A549 (cell line): ENCODE data around the gene NPIPB8. TPM values are rescaled to one million over a fixed set of nuclear protein-coding genes. Genes with fewer than 3 reads are reported as not detected.
"Not testable (repeated sequence)": the region's sequence is repeated elsewhere in the genome, so short reads cannot be mapped to it uniquely, and the experiment has no call there.

ENCODE experiments used
- ATAC-seq, 2 experiments: fragments of 200-7000 bp in 1 of 2; fragments of >200 bp in 1 of 2; cut with Nextera tagmentation in 1 of 2; cut with Tn5 transposase in 1 of 2; 3 replicates each; pipeline versions ENCODE4 v1.8.0 to v1.9.1; 2018 to 2020; ENCODE audit warnings: mild to moderate bottlenecking in 1 of 2, moderate library complexity in 1 of 2
- CTCF ChIA-PET: fragments of 300-600 bp; sonication (Branson Sonifier 250); formaldehyde crosslinking; extraction: SDS; loops from one replicate; lab custom pipeline; 2021; ENCODE audit warnings: antibody characterized with exemption, inconsistent platforms; lab: Yijun Ruan, JAX
- POLR2A ChIA-PET: fragments of 350-600 bp; formaldehyde crosslinking; extraction: SDS; loops from one replicate; lab custom pipeline; 2021; ENCODE audit warnings: antibody characterized with exemption, inconsistent platforms; lab: Yijun Ruan, JAX
- DNase-seq, 2 experiments: peaks; one replicate each; pipeline versions ENCODE4 v3.0.0 to v3.0.0-alpha.2; 2011 to 2016; ENCODE audit warnings: low read depth in 1 of 2, low spot score in 1 of 2
- FAIRE-seq: peaks from 2 replicates; lab custom pipeline; 2011; peaks lifted over from hg19 to GRCh38; lab: Jason Lieb, UNC
- H3K27ac ChIP-seq, 2 experiments: fragments of >200 bp; sonication (Bioruptor Twin); formaldehyde crosslinking; 3 replicates each; pipeline ENCODE4 v1.5.1; 2016 to 2017
- H3K4me1 ChIP-seq: fragments of >200 bp; sonication (Bioruptor Twin); formaldehyde crosslinking; 3 replicates; pipeline ENCODE4 v1.6.1; 2016
- H3K4me2 ChIP-seq: fragments of >200 bp; sonication (Bioruptor Twin); formaldehyde crosslinking; 3 replicates; pipeline ENCODE4 v1.6.1; 2016
- H3K4me3 ChIP-seq: fragments of >200 bp; sonication (Bioruptor Twin); formaldehyde crosslinking; 3 replicates; pipeline ENCODE4 v1.5.1; 2016
- H3K9me3 ChIP-seq: fragments of >200 bp; sonication (Bioruptor Twin); formaldehyde crosslinking; 3 replicates; pipeline ENCODE4 v1.6.1; 2016
- CBX2 ChIP-seq: fragments of 200-600 bp; sonication (generic); IDR thresholded peaks from 2 replicates; pipeline ENCODE4 v1.6.1; 2016; ENCODE audit warnings: low read depth, mild to moderate bottlenecking, borderline replicate concordance
- CHD2 ChIP-seq: fragments of 150-350 bp; IDR thresholded peaks from 2 replicates; pipeline ENCODE4 v1.6.1; 2014; ENCODE audit warnings: low read length; ENCODE audit not compliant: partially characterized antibody
- EHF ChIP-seq: fragments of 250-450 bp; sonication (Bioruptor Pico); IDR thresholded peaks from 2 replicates; pipeline ENCODE4 v1.5.0; 2020; ENCODE audit warnings: mild to moderate bottlenecking
- EP300 ChIP-seq, 2 experiments: fragments of >200 bp; sonication (Bioruptor Twin); formaldehyde crosslinking; IDR thresholded peaks; 2 replicates in 1 of 2; 3 replicates in 1 of 2; pipeline ENCODE4 v1.6.1; 2016 to 2017
- ESRRA ChIP-seq: fragments of 150-350 bp; IDR thresholded peaks from 2 replicates; pipeline ENCODE4 v1.6.1; 2014; ENCODE audit warnings: mild to moderate bottlenecking, low read length, borderline replicate concordance
- FOXS1 ChIP-seq: fragments of 250-450 bp; sonication (Bioruptor Pico); IDR thresholded peaks from 2 replicates; pipeline ENCODE4 v1.5.0; 2020; ENCODE audit warnings: mild to moderate bottlenecking, moderate library complexity
- GATA3 ChIP-seq: IDR thresholded peaks from 2 replicates; pipeline ENCODE4 v1.6.1; 2012; ENCODE audit warnings: borderline replicate concordance
- HEYL ChIP-seq: fragments of 250-450 bp; sonication (Bioruptor Pico); IDR thresholded peaks from 2 replicates; pipeline ENCODE4 v1.8.0; 2021; ENCODE audit warnings: mild to moderate bottlenecking, moderate library complexity
- HOXA7 ChIP-seq: fragments of 250-450 bp; sonication (Bioruptor Pico); IDR thresholded peaks from 2 replicates; pipeline ENCODE4 v1.5.0; 2020; ENCODE audit warnings: mild to moderate bottlenecking, moderate library complexity
- HOXB13 ChIP-seq: fragments of 250-450 bp; sonication (Bioruptor Pico); IDR thresholded peaks from 2 replicates; pipeline ENCODE4 v1.5.0; 2020; ENCODE audit warnings: low read depth, mild to moderate bottlenecking, moderate library complexity
- MAX ChIP-seq: IDR thresholded peaks from 2 replicates; pipeline ENCODE4 v1.6.1; 2012
- MAZ ChIP-seq: fragments of 150-350 bp; IDR thresholded peaks from 2 replicates; pipeline ENCODE4 v1.6.1; 2014; ENCODE audit warnings: antibody characterized with exemption, low read depth, low read length, borderline replicate concordance
- PHF8 ChIP-seq: fragments of 200-600 bp; sonication (generic); IDR thresholded peaks from 2 replicates; pipeline ENCODE4 v1.6.1; 2016; ENCODE audit warnings: low read depth, mild to moderate bottlenecking, antibody characterized with exemption, moderate library complexity, borderline replicate concordance
- RARB ChIP-seq: fragments of 250-450 bp; sonication (Bioruptor Pico); IDR thresholded peaks from 2 replicates; pipeline ENCODE4 v1.8.0; 2021; ENCODE audit warnings: mild to moderate bottlenecking, moderate library complexity
- REST ChIP-seq: fragments of 200-600 bp; sonication (generic); IDR thresholded peaks from 2 replicates; pipeline ENCODE4 v1.6.1; 2016; ENCODE audit warnings: antibody characterized with exemption, mild to moderate bottlenecking, moderate library complexity
- TFCP2L1 ChIP-seq: fragments of 250-450 bp; sonication (Bioruptor Pico); IDR thresholded peaks from 2 replicates; pipeline ENCODE4 v1.5.0; 2021; ENCODE audit warnings: mild to moderate bottlenecking
- ZSCAN20 ChIP-seq: fragments of 250-450 bp; sonication (Bioruptor Pico); IDR thresholded peaks from 2 replicates; pipeline ENCODE4 v1.8.0; 2022; ENCODE audit warnings: mild to moderate bottlenecking, moderate library complexity
- WGBS: methylation state at CpG from one replicate; pipeline ENCODE4 v1.1.6; 2017; ENCODE audit errors: missing lambda C conversion rate; 5-methylcytosine and 5-hydroxymethylcytosine counted together
- polyA plus RNA-seq, 4 experiments: library from polyadenylated mRNA; depleted of rRNA in 3 of 4; stranded (reverse); fragments of >200 nt; fragmentation: RNase III in 1 of 4; extraction: RNeasy Plus Mini Kit Qiagen cat#74134 plus additional on column Dnase treatment in 1 of 4; gene quantifications; 2 replicates in 3 of 4; 3 replicates in 1 of 4; pipeline ENCODE4 v1.2.3, GENCODE V29; 2011 to 2017
- TF ChIP-seq, protein P1 (sequence below): fragments of 250-450 bp; sonication (Bioruptor Pico); IDR thresholded peaks from 2 replicates; pipeline ENCODE4 v1.5.0; 2021; ENCODE audit warnings: mild to moderate bottlenecking, moderate library complexity, borderline replicate concordance
- TF ChIP-seq, protein P2 (sequence below): IDR thresholded peaks from 2 replicates; pipeline ENCODE4 v1.6.1; 2012; ENCODE audit warnings: low read depth, borderline replicate concordance

The NPIPB8 gene
- polyA plus RNA-seq, 2 of the 4 experiments (the other 2 are of a cell fraction), result 0.98 to 1.0 TPM

DNA sequence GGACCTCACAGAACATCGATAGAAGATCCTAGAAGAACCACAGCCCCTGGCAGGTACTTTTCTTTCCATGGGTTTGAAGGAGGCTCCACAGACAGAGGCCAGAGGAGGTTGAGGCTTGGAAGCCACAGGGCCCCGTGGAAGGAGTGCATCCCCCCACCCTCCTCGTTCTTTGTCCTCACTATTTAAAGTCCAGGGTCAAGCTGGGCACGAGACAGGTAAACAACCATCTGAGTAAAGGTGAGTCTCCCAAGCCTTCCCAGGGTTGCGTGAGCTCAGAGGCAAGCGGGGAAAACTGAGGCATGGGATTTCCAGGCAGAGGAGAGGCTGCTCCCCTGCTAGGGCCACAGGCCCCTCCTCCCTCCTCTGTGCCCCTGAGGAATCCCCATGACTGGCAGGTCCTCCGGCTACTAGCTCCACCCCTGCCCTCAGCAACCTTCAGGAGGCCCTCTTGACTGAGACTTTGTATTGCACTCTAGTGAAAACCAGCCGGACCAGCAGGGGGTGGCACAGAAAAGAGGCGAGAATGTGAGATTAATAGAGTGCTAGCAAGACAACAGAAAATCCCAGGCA is 40.1 kb upstream of the NPIPB8 start:
- 76% methylated on average over 9 of the region's 9 CpGs for whole genome bisulfite sequencing
- Histone ChIP-seq H3K4me2 (no peak overlapping the region), H3K4me3 (no peak overlapping the region), H3K4me1 (peaks cover 7% of the 10 kb centered on the region; the same call in 2 of the 3 replicates), H3K9me3 (no peaks in the 10 kb centered on the region), H3K27ac (no peak overlapping the region)
- ChIA-PET CTCF (interaction anchor here (0.9 to 1.3 kb wide), 2 partner anchors 18 to 320 kb away, joined by 3 to 6 read pairs; no protein-coding TSS in a partner anchor), POLR2A (no interaction called here)
- TF ChIP-seq PHF8 (no peak), TFCP2L1 (CRISPR knock-in tag) (no peak), RARB (CRISPR knock-in tag) (no peak), MAX (no peak), HOXB13 (no peak), HOXA7 (CRISPR knock-in tag) (no peak), CHD2 (no peak), ESRRA (no peak), GATA3 (no peak), MAZ (no peak), CBX2 (no peak), EHF (CRISPR knock-in tag) (no peak), EP300 (IDR thresholded peaks at IDR 0.05) (no peak), HEYL (no peak), REST (no peak), ZSCAN20 (CRISPR knock-in tag) (no peak), FOXS1 (CRISPR knock-in tag) (no peak)
- TF ChIP-seq, protein P1, sequence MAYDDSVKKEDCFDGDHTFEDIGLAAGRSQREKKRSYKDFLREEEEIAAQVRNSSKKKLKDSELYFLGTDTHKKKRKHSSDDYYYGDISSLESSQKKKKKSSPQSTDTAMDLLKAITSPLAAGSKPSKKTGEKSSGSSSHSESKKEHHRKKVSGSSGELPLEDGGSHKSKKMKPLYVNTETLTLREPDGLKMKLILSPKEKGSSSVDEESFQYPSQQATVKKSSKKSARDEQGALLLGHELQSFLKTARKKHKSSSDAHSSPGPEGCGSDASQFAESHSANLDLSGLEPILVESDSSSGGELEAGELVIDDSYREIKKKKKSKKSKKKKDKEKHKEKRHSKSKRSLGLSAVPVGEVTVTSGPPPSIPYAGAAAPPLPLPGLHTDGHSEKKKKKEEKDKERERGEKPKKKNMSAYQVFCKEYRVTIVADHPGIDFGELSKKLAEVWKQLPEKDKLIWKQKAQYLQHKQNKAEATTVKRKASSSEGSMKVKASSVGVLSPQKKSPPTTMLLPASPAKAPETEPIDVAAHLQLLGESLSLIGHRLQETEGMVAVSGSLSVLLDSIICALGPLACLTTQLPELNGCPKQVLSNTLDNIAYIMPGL, result no peak
- TF ChIP-seq, protein P2, sequence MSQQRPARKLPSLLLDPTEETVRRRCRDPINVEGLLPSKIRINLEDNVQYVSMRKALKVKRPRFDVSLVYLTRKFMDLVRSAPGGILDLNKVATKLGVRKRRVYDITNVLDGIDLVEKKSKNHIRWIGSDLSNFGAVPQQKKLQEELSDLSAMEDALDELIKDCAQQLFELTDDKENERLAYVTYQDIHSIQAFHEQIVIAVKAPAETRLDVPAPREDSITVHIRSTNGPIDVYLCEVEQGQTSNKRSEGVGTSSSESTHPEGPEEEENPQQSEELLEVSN, result no peak
- peak in 1 of 2 experiments; percentile 30; a peak in 2 of 6 replicates for ATAC-seq
- DNase-seq, result peak in 1 of 2 experiments; percentile 16
- FAIRE-seq, result no peak

DNA sequence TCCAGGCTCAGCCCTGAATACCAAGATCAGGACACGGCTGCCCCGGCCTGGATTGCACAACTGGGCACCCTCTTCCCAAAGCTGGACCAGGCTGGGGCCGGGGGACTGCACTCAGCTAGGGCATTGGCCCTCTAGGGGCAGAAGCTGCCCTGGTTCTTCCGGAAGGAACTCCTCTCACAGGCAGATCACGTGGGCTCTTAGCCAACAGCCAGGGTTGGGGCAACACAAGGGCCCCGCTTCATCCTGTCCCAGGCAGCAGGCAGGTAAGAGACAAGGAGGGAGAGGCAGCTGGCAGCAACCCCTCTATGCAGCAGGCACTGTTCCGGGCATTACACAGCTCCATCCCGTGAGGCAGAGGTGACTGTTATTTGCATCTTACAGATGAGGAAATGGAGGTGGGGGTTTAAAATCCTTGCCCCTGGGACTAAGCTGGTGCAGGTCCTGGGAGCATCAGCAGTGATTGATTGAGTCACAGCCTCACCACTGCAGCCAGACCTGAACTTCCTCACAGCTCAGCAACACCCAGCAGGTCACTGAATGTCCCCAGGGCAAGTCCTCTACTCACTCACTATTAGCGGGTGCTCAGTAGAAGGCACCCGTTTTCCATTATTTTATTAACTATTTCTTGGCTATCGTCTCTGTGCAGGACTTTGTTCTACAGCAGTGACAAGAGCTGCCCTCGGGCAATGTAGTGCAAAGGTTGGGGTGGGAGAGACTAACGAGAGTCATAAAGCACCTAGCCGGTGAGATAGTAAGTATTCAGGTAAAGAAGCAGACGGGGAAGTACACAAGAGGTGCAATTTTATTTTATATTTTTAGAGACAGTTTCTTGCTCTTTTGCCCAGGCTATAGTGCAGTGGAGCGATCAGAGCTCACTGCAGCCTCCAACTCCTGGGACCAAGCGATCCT is 38.2 kb upstream of the NPIPB8 start:
- CTCF ChIA-PET, FAIRE-seq, H3K27ac ChIP-seq, H3K4me3 ChIP-seq, H3K9me3 ChIP-seq, H3K4me1 ChIP-seq, POLR2A ChIA-PET, H3K4me2 ChIP-seq, DNase-seq: not testable (repeated sequence)
- whole genome bisulfite sequencing, result no CpG with 5 or more reads among the region's 17 CpGs
- ATAC-seq, result peak; percentile 55 to 74

DNA sequence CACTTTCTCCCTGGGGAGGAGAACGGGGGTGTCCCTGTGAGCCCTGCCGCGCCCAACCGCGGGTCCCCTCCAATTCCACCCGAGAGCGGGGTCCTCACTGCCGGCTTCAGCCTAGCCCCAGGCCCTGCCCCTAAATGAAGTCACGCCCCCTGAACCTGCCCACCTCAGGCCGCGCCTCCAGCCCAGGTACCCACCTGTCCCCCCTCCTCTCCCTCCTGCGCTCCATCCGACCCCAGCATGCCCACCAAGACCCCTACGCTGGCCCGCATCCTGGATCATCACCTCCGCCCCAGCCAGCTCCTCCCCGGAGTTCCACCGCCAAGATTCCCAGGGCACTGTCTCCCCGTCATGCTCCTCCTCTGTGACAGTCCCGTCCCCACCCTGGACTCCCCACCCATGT is 36.9 kb upstream of the NPIPB8 start:
- WGBS, result 83% methylated on average over 10 of the region's 20 CpGs
- FAIRE-seq, result not testable (repeated sequence)

GRCh38 chr16:28601589-28601988 is 36.3 kb upstream of the NPIPB8 start:
- H3K4me1 ChIP-seq, H3K27ac ChIP-seq, POLR2A ChIA-PET, CTCF ChIA-PET, H3K4me3 ChIP-seq, H3K9me3 ChIP-seq, H3K4me2 ChIP-seq, FAIRE-seq, ATAC-seq, DNase-seq: not testable (repeated sequence)
- WGBS, result 90% methylated on average over 11 of the region's 13 CpGs

More for the DNA sequence above, 36.9 kb upstream of the NPIPB8 start:
- H3K9me3 ChIP-seq, H3K4me1 ChIP-seq, H3K27ac ChIP-seq, H3K4me2 ChIP-seq, POLR2A ChIA-PET, ATAC-seq, H3K4me3 ChIP-seq, CTCF ChIA-PET, DNase-seq: not testable (repeated sequence)

- H3K27ac ChIP-seq, CTCF ChIA-PET, H3K9me3 ChIP-seq, POLR2A ChIA-PET, H3K4me2 ChIP-seq, H3K4me3 ChIP-seq, DNase-seq, H3K4me1 ChIP-seq, FAIRE-seq: not testable (repeated sequence)
- 36% methylated on average over 4 of the region's 10 CpGs for WGBS
- ATAC-seq, result peak in 1 of 2 experiments; percentile 11; a peak in 1 of 6 replicates
These were observed 35.8 kb upstream of the NPIPB8 start for GRCh38 chr16:28602062-28602461.
